Keratinocyte (primary cell): ENCODE data around the gene B4GALT2. TPM values are rescaled to one million over a fixed set of nuclear protein-coding genes. Genes with fewer than 3 reads are reported as not detected.

Experiments used
- DNase-seq: peaks from one replicate; pipeline ENCODE4 v3.0.0-alpha.2; 2011; ENCODE audit warnings: low read depth, missing footprints, low spot score
- FAIRE-seq: peaks from 2 replicates; lab custom pipeline; 2011; peaks lifted over from hg19 to GRCh38; lab: Jason Lieb, UNC
- H2AFZ ChIP-seq: 2 replicates; pipeline ENCODE4 v1.6.0; 2012; ENCODE audit warnings: low read length, control low read depth, inconsistent platforms; ENCODE audit not compliant: control insufficient read depth
- H3K27ac ChIP-seq: 2 replicates; pipeline ENCODE4 v1.5.1; 2011; ENCODE audit warnings: low read length; ENCODE audit not compliant: control insufficient read depth, insufficient read depth
- H3K27me3 ChIP-seq: 3 replicates; pipeline ENCODE4 v1.6.0; 2011; ENCODE audit warnings: low read length; ENCODE audit not compliant: control insufficient read depth, insufficient read depth; ENCODE audit errors: extremely low read depth
- H3K36me3 ChIP-seq, 2 experiments: 2 replicates in 1 of 2; 3 replicates in 1 of 2; pipeline ENCODE4 v1.5.1; 2011; ENCODE audit warnings: low read length in 2 of 2, mild to moderate bottlenecking in 1 of 2; ENCODE audit not compliant: control insufficient read depth in 2 of 2, insufficient read depth in 2 of 2; ENCODE audit errors: extremely low read depth in 1 of 2
- H3K4me1 ChIP-seq: 3 replicates; pipeline ENCODE4 v1.5.1; 2011; ENCODE audit warnings: low read length; ENCODE audit not compliant: control insufficient read depth, insufficient read depth; ENCODE audit errors: extremely low read depth
- H3K4me2 ChIP-seq: 3 replicates; pipeline ENCODE4 v1.6.0; 2011; ENCODE audit warnings: low read depth, low read length; ENCODE audit not compliant: control insufficient read depth, insufficient read depth; ENCODE audit errors: extremely low read depth
- H3K4me3 ChIP-seq, 3 experiments: fragments of 200-600 bp in 1 of 3; sonication (generic) in 1 of 3; 2 replicates in 2 of 3; 3 replicates in 1 of 3; pipeline ENCODE4 v1.5.1; 2011 to 2016; ENCODE audit warnings: low read length in 3 of 3, mild to moderate bottlenecking in 3 of 3, control low read depth in 2 of 3, inconsistent platforms in 1 of 3, low read depth in 1 of 3, mixed read lengths in 1 of 3, mixed run types in 1 of 3, moderate library complexity in 1 of 3; ENCODE audit not compliant: control insufficient read depth in 2 of 3, insufficient read depth in 2 of 3; ENCODE audit errors: extremely low read depth in 1 of 3
- H3K79me2 ChIP-seq: 2 replicates; pipeline ENCODE4 v1.6.0; 2012; ENCODE audit warnings: low read length; ENCODE audit not compliant: control insufficient read depth, insufficient read depth
- H3K9ac ChIP-seq: 3 replicates; pipeline ENCODE4 v1.6.0; 2011; ENCODE audit warnings: low read length; ENCODE audit not compliant: control insufficient read depth, insufficient read depth; ENCODE audit errors: extremely low read depth
- H3K9me1 ChIP-seq: 3 replicates; pipeline ENCODE4 v1.6.0; 2011; ENCODE audit warnings: low read length; ENCODE audit not compliant: control insufficient read depth, insufficient read depth; ENCODE audit errors: extremely low read depth
- H3K9me3 ChIP-seq: 2 replicates; pipeline ENCODE4 v1.5.1; 2012; ENCODE audit warnings: low read depth, low read length; ENCODE audit not compliant: control insufficient read depth
- H4K20me1 ChIP-seq: 3 replicates; pipeline ENCODE4 v1.6.0; 2011; ENCODE audit warnings: low read length; ENCODE audit not compliant: control insufficient read depth, insufficient read depth; ENCODE audit errors: extremely low read depth
- EZH2 ChIP-seq: IDR thresholded peaks from one replicate; pipeline ENCODE4 v1.6.1; 2012; ENCODE audit warnings: inconsistent platforms, mild to moderate bottlenecking, low read length, moderate library complexity
- dilution Hi-C: fragments of 300-500 bp; cut with MboI; formaldehyde crosslinking; loops from one replicate; pipeline ENCODE4 v1.7.0; 2020; ENCODE audit warnings: low sequenced_read_pairs; ENCODE audit not compliant: extremely low pct_ligation_motif_present
- polyA plus RNA-seq, 5 experiments: library from polyadenylated mRNA; depleted of rRNA in 3 of 5; stranded (reverse) in 3 of 5; stranded (forward) in 1 of 5; unstranded in 1 of 5; fragments of >200 nt; gene quantifications; 1 replicate in 1 of 5; 2 replicates in 3 of 5; 3 replicates in 1 of 5; pipeline versions ENCODE4 v1.2.1 to v1.2.3, GENCODE V29; 2011 to 2012; ENCODE audit warnings: missing spikeins in 2 of 5, low read depth in 1 of 5, low replicate concordance in 1 of 5
- TF ChIP-seq, protein P1 (sequence below), 3 experiments: IDR thresholded peaks in 1 of 3; conservative IDR thresholded peaks in 1 of 3; optimal IDR thresholded peaks in 1 of 3; 2 replicates in 2 of 3; 3 replicates in 1 of 3; pipeline versions ENCODE3 to v1.5.1; 2011; ENCODE audit warnings: low read length in 3 of 3, mild to moderate bottlenecking in 3 of 3, moderate library complexity in 2 of 3, control low read depth in 1 of 3, inconsistent platforms in 1 of 3; ENCODE audit not compliant: insufficient read depth in 2 of 3; ENCODE audit errors: extremely low read depth in 1 of 3

B4GALT2 gene
- polyA plus RNA-seq, 1 donor (not counting 4 experiments of a cell fraction or from before 2014, with no cell fraction given), result 39.6 TPM

DNA sequence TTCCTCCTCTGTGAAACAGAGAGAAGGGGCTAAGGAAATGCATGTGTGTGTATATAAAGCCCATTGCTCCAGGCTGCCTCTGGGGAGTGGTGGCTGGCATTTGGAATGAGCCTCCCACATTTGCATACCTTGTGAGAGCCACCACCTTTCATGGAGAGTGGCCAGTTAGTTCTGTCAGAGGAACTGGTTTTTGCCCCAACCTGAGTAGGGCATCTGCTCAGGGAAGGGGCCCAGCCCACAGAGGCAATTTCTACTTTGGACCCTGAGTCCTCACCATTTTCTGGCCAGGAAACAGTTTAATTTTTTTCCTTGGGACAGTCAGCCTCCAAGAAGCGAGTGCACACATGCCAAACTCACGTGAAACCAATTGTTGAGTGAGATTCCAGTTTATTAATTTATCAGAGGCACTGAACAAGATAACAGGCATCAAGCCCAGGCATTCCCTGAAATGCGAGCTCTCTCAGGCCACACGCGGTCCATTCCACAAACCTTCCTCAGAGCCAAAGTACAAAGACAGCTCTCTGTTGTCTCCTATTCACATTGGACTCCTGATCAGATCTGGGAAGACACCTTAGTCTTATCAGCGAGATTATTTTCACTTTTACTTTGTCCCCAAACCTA lies 53.3 kb downstream of the B4GALT2 start:
- TF ChIP-seq EZH2, result no peak
- dilution Hi-C loops, result no loop called here
- Histone ChIP-seq H3K27ac (peak overlapping the region; percentile 8), H3K4me3 (no peak overlapping the region), H3K4me2 (peak overlapping the region; percentile 69), H4K20me1 (no peaks in the 10 kb centered on the region), H3K79me2 (no peaks in the 10 kb centered on the region), H3K9me3 (no peaks in the 10 kb centered on the region), H3K4me1 (peaks cover 40% of the 10 kb centered on the region), H3K9me1 (peaks cover 2% of the 10 kb centered on the region), H3K27me3 (no peaks in the 10 kb centered on the region), H3K9ac (peak overlapping the region; percentile 86), H2AFZ (no peak overlapping the region), H3K36me3 (no peaks in the 10 kb centered on the region)
- DNase-seq (no peak), FAIRE-seq (peak; percentile 62)

DNA sequence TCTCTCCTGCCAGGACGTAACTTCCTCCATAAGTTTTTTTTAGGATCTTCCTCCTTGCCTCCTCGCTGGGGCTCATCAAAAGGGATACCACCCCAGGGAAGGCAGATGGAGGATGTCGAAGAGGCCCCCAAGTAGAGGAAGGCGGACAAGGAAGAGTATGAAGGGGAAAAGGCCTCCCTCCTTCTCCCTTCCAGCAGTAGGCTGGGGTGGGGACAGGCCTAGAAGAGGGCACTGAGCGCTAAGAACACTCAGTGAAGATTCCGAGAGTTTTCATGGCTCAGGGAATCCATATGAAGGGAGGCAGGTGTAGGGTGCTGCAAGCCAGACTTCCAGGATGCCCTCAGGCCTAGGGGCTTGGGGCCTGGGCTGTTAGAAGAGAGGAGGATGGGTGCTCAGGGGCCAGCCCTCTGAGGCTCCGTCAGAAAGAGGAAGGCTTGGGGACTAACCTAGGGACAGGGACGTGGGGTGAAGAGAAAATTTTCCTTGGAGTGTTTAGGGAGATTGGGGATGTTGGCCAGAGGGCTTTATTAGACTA lies 54.1 kb downstream of the B4GALT2 start:
- Histone ChIP-seq H4K20me1 (no peaks in the 10 kb centered on the region), H3K9ac (no peak overlapping the region), H3K27me3 (no peaks in the 10 kb centered on the region), H2AFZ (no peak overlapping the region), H3K36me3 (no peaks in the 10 kb centered on the region), H3K9me1 (peaks cover 2% of the 10 kb centered on the region), H3K27ac (no peak overlapping the region), H3K9me3 (no peaks in the 10 kb centered on the region), H3K4me3 (no peak overlapping the region), H3K79me2 (no peaks in the 10 kb centered on the region), H3K4me1 (peaks cover 38% of the 10 kb centered on the region), H3K4me2 (no peak overlapping the region)
- FAIRE-seq (no peak), DNase-seq (no peak)
- dilution Hi-C loops, result no loop called here
- TF ChIP-seq, protein P1, sequence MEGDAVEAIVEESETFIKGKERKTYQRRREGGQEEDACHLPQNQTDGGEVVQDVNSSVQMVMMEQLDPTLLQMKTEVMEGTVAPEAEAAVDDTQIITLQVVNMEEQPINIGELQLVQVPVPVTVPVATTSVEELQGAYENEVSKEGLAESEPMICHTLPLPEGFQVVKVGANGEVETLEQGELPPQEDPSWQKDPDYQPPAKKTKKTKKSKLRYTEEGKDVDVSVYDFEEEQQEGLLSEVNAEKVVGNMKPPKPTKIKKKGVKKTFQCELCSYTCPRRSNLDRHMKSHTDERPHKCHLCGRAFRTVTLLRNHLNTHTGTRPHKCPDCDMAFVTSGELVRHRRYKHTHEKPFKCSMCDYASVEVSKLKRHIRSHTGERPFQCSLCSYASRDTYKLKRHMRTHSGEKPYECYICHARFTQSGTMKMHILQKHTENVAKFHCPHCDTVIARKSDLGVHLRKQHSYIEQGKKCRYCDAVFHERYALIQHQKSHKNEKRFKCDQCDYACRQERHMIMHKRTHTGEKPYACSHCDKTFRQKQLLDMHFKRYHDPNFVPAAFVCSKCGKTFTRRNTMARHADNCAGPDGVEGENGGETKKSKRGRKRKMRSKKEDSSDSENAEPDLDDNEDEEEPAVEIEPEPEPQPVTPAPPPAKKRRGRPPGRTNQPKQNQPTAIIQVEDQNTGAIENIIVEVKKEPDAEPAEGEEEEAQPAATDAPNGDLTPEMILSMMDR (optimal IDR thresholded peaks at IDR 0.05 in 1 of 3, IDR thresholded peaks at IDR 0.05 in 1 of 3, conservative IDR thresholded peaks at IDR 0.05 in 1 of 3; ENCODE audit: extremely low read depth in 1 of 3, insufficient read depth in 2 of 3, low read length in 3 of 3), result no peak
- no peak for TF ChIP-seq EZH2
